Cortex of kidney (tissue), 1 donor: ENCODE data around the gene TSTD1.
"Not testable (repeated sequence)": the region's sequence is repeated elsewhere in the genome, so short reads cannot be mapped to it uniquely, and the experiment has no call there.

Experiments used
- DNase-seq: peaks from one replicate; lab custom pipeline; 2025; lab: John Stamatoyannopoulos, UW

The TSTD1 gene

GRCh38 chr1:161037661-161038522 lies 872 bp downstream of the TSTD1 start:
- DNase-seq, result no peak

GRCh38 chr1:161033751-161034150 lies 5.0 kb downstream of the TSTD1 start:
- DNase-seq, result no peak

GRCh38 chr1:161032409-161032808 lies 6.4 kb downstream of the TSTD1 start:
- DNase-seq, result no peak

DNA sequence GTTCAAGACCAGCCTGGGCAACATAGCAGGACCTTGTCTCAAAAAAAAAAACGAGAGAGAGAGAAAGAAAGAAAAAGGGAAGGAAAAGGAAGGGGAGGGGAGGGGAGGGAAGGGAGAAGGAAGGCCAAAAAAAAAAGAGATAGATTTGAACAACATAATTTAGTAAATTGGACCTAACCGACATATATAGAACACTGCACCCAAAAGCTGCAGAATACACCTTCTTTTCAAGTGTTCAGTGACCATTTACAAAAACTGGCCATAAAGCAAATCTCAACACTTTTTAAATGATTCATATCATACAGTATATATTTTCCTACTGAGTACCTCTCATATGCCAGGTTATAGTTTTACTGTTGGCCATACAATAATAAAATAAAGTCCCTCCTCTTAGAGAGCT lies 6.9 kb downstream of the TSTD1 start:
- no peak for DNase-seq

- not testable (repeated sequence) for DNase-seq
These were observed 9.3 kb downstream of the TSTD1 start for GRCh38 chr1:161029466-161029865.

DNA sequence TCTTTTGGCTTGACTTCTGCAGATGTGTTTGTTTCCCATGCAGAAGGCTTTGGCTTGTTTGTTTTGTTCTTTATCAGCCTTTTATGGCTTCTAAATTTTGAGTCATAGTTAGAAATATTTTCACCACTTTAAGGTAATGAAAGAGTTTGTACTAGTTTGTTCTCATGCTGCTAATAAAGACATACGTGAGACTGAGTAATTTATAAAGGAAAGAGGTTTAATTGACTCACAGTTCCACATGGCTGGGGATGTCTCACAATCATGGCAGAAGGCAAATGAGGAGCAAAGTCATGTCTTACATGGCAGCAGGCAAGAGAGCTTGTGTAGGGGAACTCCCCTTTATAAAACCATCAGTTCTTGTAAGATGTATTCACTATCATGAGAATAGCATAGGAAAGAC lies 11.8 kb downstream of the TSTD1 start:
- DNase-seq, result not testable (repeated sequence)

GRCh38 chr1:161022432-161022831 lies 16.3 kb downstream of the TSTD1 start:
- not testable (repeated sequence) for DNase-seq

DNA sequence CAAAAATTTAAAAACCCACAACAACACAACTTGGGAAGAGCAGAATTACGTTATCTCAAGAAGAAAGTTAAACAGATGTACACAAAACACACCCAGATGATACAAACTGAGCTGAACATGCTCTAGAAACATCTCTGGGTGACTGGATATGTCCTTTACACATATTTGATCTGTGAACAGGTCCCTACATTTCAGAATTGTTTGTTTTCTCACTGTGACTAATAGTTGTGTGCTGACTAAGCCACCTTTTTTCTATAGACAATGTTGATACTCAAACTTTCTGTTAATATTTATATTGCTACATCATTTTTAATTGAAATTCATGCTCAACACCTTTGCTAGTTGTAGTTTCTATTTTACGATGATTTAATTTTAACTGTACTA lies 16.8 kb downstream of the TSTD1 start:
- no peak for DNase-seq

DNA sequence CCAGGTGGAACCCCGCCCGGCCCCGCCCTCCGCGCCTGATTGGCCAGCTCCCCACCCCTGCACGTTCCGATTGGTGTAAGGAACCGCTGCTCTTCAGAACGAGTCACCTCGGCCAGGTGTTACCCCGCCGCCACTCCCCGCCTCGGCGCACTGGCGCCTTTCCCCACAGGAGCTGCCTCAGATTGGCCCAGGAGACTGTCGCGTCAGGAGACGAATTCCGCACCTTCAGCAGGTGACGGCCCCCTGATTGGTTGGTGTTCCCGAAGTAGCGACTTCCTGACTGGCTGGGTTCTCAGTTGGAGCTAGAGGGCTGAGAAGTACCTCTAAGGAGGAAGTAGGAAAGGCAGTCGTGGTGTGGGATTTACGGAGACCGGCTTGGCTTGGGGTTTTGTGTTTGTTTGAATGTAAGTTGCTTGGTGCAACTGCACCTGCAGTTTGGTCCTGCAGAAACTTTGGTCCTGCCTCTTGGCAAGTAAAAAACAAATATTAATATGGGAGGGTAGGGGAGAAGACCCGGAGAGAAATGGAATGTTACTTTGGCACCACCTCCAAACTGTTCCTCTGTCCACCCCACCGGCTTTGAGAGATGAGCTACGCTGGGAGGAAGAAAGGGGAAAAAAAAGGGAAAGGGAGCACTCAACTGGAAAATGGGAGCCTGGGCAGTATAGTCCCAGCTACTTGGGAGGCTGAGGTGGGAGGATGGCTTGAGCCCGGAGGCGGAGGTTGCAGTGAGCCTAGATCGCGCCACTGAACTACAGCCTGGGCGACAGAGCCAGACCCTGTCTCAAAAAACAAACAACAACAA lies 17.4 kb downstream of the TSTD1 start:
- peak; percentile 65 for DNase-seq

GRCh38 chr1:161020509-161021164 lies 18.1 kb downstream of the TSTD1 start, which contains the start of gene F11R:
F11R (minus strand) TSS chr1:161021152; CDS start chr1:161021073, 79 bp downstream.
- peak; percentile 49 for DNase-seq

- DNase-seq, result no peak
These were observed 18.8 kb downstream of the TSTD1 start for GRCh38 chr1:161019751-161020495.

GRCh38 chr1:161019111-161019660 lies 19.6 kb downstream of the TSTD1 start:
- DNase-seq, result not testable (repeated sequence)

DNA sequence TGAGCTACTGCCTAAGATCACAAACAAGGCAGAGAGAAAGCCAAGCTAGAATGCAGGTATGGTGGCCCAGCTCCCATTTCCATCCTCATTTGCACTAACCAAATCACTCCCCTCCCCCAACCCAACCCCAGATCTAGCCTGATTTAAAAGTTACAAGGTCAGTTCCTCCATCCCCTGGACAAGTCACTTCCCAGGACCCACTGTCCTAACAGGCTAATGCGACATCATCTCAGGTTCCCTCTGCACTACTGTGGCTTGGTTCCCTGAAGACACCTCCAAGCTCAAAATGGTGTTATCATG lies 20.2 kb downstream of the TSTD1 start:
- DNase-seq, result no peak

DNA sequence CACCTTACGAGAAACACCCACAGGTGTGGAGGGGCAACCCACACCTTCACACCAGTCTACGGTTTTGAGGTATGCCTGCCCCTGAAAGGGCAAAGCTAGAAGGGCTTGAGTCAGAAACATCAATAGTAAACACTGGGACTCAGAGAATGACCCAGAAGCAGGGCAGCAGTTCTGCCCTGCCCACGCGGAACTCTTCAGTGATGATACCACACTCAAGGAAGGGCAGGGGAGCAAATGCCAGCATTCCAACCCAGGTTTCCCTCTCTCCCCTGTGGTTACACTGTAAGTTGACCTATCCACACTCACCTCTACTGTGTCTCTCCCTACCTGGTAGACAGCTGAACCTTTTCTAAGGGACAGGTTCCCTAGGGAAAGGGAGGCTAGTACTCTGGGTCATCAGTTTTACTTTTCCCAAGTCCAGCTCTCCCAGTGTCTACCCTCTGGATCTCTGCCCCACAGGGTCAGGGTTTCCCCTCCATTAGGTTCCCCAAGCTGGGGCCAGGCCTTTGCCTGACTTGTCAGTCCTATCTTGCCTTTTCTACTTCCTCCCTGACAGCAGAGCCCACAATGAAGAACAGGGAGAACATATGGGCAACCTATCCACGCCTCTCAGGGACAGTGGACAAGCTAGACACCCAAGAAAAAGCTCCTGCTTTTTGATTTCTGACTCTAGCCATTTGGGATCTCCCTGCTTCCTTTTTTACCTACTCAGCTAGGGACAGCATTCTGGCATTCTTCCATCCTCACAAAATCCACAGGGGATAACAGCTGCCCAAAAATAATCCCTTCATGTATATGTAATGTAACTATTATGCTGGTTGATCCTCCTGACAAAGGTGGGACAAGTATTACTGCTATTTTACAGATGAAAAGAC lies 20.8 kb downstream of the TSTD1 start:
- DNase-seq, result no peak

DNA sequence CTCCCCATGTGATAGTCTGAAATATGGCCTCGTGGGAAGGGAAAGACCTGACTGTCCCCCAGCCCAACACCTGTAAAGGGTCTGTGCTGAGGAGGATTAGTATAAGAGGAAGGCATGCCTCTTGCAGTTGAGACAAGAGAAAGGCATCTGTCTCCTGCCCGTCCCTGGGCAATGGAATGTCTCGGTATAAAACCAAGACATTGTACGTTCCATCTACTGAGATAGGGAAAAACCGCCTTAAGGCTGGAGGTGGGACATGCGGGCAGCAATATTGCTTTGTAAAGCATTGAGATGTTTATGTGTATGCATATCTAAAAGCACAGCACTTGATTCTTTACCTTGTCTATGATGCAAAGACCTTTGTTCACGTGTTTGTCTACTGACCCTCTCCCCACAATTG lies 21.6 kb downstream of the TSTD1 start:
- DNase-seq, result not testable (repeated sequence)

DNA sequence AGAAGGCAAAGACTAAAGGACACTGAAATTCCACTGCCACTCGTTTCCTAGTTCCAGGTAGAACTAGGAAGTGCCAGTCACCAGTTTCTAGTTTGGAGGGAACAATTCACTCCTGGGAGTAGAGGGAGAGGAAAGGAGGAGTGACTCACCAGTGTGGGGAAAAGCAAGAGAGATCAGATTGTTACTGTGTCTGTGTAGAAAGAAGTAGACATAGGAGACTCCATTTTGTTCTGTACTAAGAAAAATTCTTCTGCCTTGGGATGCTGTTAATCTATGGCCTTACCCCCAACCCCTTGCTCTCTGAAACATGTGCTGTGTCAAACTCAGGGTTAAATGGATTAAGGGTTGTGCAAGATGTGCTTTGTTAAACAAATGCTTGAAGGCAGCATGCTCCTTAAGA lies 22.1 kb downstream of the TSTD1 start:
- not testable (repeated sequence) for DNase-seq

- DNase-seq, result peak; percentile 9
These were observed 25.1 kb downstream of the TSTD1 start for GRCh38 chr1:161013488-161014230.

DNA sequence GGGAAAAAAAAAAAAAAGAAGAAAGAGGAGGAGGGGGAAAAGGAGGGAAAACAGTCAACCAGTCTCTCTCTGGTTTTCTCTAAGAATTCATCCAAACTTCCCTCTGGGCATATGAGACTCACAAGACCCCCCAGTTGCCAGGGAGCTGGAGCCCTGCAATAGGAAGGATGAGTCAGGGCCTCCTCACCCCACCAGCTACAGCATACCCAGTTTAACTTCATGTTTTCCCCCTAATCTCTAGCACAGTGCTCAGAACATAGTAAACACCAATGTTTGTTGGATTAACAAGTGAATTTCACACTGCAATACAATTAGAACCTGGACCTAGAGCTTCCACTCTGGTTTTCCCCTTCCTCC lies 25.7 kb downstream of the TSTD1 start:
- DNase-seq, result no peak

- DNase-seq, result no peak
These were observed 26.3 kb downstream of the TSTD1 start for GRCh38 chr1:161012420-161012819.

DNA sequence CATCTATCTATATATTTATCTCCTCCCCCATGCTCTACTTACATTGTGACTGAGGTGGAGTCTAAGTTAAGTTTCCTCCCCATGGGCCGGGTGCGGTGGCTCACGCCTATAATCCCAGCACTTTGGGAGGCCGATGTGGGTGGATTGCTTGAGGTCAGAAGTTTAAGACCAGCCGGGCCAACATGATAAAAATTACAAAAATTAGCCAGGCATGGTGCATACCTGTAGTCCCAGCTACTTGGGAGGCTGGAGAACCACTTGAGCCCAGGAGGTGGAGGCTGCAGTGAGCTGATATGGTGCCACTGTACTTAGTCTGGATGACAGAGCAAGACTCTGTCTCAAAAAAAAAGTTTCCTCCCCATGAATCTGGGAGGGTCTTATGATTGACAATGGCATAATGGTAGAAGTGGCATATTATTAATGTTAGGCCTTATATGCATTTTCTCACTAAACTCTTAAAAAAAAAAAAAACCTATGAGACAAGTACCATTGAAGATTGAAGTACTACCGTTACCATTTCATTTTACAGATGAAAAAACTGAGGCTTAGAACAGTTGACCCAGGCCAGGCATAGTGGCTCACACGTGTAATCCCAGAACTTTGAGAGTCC lies 29.1 kb downstream of the TSTD1 start:
- DNase-seq, result no peak
